Neural cell (in vitro differentiated cells): ENCODE results near the gene CPNE4.

Experiments
- POLR2AphosphoS5 ChIP-seq: IDR thresholded peaks from 2 replicates; pipeline ENCODE4 v1.6.1; 2012
- SMC3 ChIP-seq: fragments of 450-650 bp; conservative IDR thresholded peaks from 2 replicates; pipeline ENCODE4 v1.6.1; 2014; ENCODE audit warnings: antibody characterized with exemption, mild to moderate bottlenecking, moderate library complexity; ENCODE audit not compliant: poor library complexity
- TF ChIP-seq, protein P1 (sequence below): fragments of 450-650 bp; IDR thresholded peaks from 2 replicates; pipeline ENCODE4 v1.5.1; 2014; ENCODE audit warnings: antibody characterized with exemption, mild to moderate bottlenecking, moderate library complexity; ENCODE audit not compliant: poor library complexity, severe bottlenecking

DNA sequence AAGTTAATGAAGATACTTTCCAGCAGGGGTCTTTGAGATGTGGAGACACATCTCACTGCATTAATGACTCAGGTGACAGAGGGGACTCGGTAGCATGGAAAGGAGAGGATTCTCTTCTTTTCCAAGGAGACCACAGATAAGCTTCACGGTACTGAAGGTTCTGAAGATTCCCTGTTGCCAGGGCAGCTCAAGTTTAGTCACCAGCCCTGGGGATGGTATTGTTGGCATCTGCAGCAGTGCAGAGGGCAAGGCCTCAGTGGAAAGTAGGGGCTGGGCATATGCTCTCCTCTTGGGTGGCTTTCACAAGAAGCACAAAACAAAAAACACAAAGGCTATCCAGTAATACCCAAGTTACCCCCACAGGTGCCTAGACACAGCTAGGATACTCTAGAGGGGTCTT is 494.0 kb downstream of the CPNE4 start:
- TF ChIP-seq, protein P1, sequence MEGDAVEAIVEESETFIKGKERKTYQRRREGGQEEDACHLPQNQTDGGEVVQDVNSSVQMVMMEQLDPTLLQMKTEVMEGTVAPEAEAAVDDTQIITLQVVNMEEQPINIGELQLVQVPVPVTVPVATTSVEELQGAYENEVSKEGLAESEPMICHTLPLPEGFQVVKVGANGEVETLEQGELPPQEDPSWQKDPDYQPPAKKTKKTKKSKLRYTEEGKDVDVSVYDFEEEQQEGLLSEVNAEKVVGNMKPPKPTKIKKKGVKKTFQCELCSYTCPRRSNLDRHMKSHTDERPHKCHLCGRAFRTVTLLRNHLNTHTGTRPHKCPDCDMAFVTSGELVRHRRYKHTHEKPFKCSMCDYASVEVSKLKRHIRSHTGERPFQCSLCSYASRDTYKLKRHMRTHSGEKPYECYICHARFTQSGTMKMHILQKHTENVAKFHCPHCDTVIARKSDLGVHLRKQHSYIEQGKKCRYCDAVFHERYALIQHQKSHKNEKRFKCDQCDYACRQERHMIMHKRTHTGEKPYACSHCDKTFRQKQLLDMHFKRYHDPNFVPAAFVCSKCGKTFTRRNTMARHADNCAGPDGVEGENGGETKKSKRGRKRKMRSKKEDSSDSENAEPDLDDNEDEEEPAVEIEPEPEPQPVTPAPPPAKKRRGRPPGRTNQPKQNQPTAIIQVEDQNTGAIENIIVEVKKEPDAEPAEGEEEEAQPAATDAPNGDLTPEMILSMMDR: no peak
- TF ChIP-seq POLR2AphosphoS5 (no peak), SMC3 (no peak)
